ENCODE results near the gene TNIK. TPM values are rescaled to one million over a fixed set of nuclear protein-coding genes. Genes with fewer than 3 reads are reported as not detected.

The TNIK gene
- total and polyA plus RNA-seq, 4 donors = 3.7 to 9.8 (median 5.2) TPM

DNA sequence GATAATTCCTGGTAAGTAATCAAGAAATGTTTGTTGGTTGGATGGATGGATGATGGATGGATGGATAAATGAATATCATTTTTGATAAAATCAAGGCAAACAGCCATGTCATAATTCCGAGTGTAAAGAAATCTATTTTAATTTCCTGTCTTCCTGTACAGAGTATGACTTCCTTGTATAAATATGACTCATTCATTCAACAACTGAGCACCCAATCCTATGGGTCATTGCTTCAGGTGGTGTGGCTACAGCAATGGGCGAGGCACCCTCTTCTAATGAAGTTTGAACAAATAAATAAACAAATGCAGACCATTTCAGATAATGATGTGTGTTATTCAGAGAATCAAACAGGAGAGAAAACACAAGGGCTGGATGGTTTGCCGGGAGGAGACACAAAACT, 198.7 kb downstream of the TNIK start:
- TF ChIP-seq RAD21 (IDR thresholded peaks at IDR 0.05) (no peak), HNF4A (conservative IDR thresholded peaks at IDR 0.05) (no peak), FOXA1 (IDR thresholded peaks at IDR 0.05) (no peak), NR2F2 (IDR thresholded peaks at IDR 0.05) (no peak), JUND (IDR thresholded peaks at IDR 0.05) (no peak), TAF1 (conservative IDR thresholded peaks at IDR 0.05) (no peak), HNF4G (IDR thresholded peaks at IDR 0.05) (no peak), YY1 (IDR thresholded peaks at IDR 0.05) (no peak), FOXA2 (IDR thresholded peaks at IDR 0.05) (no peak), SP1 (IDR thresholded peaks at IDR 0.05) (no peak), GABPA (IDR thresholded peaks at IDR 0.05 in 1 of 2, conservative IDR thresholded peaks at IDR 0.05 in 1 of 2) (no peak)
- TF ChIP-seq, protein P1, sequence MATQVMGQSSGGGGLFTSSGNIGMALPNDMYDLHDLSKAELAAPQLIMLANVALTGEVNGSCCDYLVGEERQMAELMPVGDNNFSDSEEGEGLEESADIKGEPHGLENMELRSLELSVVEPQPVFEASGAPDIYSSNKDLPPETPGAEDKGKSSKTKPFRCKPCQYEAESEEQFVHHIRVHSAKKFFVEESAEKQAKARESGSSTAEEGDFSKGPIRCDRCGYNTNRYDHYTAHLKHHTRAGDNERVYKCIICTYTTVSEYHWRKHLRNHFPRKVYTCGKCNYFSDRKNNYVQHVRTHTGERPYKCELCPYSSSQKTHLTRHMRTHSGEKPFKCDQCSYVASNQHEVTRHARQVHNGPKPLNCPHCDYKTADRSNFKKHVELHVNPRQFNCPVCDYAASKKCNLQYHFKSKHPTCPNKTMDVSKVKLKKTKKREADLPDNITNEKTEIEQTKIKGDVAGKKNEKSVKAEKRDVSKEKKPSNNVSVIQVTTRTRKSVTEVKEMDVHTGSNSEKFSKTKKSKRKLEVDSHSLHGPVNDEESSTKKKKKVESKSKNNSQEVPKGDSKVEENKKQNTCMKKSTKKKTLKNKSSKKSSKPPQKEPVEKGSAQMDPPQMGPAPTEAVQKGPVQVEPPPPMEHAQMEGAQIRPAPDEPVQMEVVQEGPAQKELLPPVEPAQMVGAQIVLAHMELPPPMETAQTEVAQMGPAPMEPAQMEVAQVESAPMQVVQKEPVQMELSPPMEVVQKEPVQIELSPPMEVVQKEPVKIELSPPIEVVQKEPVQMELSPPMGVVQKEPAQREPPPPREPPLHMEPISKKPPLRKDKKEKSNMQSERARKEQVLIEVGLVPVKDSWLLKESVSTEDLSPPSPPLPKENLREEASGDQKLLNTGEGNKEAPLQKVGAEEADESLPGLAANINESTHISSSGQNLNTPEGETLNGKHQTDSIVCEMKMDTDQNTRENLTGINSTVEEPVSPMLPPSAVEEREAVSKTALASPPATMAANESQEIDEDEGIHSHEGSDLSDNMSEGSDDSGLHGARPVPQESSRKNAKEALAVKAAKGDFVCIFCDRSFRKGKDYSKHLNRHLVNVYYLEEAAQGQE (IDR thresholded peaks at IDR 0.05) = no peak
- TF ChIP-seq, protein P2, sequence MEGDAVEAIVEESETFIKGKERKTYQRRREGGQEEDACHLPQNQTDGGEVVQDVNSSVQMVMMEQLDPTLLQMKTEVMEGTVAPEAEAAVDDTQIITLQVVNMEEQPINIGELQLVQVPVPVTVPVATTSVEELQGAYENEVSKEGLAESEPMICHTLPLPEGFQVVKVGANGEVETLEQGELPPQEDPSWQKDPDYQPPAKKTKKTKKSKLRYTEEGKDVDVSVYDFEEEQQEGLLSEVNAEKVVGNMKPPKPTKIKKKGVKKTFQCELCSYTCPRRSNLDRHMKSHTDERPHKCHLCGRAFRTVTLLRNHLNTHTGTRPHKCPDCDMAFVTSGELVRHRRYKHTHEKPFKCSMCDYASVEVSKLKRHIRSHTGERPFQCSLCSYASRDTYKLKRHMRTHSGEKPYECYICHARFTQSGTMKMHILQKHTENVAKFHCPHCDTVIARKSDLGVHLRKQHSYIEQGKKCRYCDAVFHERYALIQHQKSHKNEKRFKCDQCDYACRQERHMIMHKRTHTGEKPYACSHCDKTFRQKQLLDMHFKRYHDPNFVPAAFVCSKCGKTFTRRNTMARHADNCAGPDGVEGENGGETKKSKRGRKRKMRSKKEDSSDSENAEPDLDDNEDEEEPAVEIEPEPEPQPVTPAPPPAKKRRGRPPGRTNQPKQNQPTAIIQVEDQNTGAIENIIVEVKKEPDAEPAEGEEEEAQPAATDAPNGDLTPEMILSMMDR (IDR thresholded peaks at IDR 0.05; ENCODE audit: low read depth, low read length, missing input control) = no peak
- TF ChIP-seq, protein P3, sequence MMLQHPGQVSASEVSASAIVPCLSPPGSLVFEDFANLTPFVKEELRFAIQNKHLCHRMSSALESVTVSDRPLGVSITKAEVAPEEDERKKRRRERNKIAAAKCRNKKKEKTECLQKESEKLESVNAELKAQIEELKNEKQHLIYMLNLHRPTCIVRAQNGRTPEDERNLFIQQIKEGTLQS (IDR thresholded peaks at IDR 0.05) = no peak
- TF ChIP-seq, protein P4, sequence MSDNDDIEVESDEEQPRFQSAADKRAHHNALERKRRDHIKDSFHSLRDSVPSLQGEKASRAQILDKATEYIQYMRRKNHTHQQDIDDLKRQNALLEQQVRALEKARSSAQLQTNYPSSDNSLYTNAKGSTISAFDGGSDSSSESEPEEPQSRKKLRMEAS (IDR thresholded peaks at IDR 0.05) = no peak
- TF ChIP-seq, protein P5, sequence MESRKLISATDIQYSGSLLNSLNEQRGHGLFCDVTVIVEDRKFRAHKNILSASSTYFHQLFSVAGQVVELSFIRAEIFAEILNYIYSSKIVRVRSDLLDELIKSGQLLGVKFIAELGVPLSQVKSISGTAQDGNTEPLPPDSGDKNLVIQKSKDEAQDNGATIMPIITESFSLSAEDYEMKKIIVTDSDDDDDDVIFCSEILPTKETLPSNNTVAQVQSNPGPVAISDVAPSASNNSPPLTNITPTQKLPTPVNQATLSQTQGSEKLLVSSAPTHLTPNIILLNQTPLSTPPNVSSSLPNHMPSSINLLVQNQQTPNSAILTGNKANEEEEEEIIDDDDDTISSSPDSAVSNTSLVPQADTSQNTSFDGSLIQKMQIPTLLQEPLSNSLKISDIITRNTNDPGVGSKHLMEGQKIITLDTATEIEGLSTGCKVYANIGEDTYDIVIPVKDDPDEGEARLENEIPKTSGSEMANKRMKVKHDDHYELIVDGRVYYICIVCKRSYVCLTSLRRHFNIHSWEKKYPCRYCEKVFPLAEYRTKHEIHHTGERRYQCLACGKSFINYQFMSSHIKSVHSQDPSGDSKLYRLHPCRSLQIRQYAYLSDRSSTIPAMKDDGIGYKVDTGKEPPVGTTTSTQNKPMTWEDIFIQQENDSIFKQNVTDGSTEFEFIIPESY (IDR thresholded peaks at IDR 0.05) = no peak
- Histone ChIP-seq H3K9ac (ENCODE audit: low read depth in 1 of 2, low read length in 2 of 2) (no peak overlapping the region), H3K27me3 (ENCODE audit: control insufficient read depth in 4 of 4, insufficient read depth in 4 of 4, low read length in 3 of 4) (no peaks in the 10 kb centered on the region), H3K36me3 (ENCODE audit: control insufficient read depth in 4 of 4, insufficient read depth in 3 of 4, low read depth in 1 of 4, low read length in 3 of 4) (no peaks in the 10 kb centered on the region), H3K27ac (ENCODE audit: low read depth in 1 of 2, low read length in 2 of 2) (no peak overlapping the region), H3K9me3 (ENCODE audit: control insufficient read depth in 4 of 4, low read length in 3 of 4) (no peaks in the 10 kb centered on the region), H3K4me3 (ENCODE audit: low read depth in 1 of 3, low read length in 3 of 3) (no peak overlapping the region), H3K4me1 (ENCODE audit: control insufficient read depth in 4 of 4, insufficient read depth in 4 of 4, low read length in 3 of 4) (peaks cover 0 to 4% (median under 1%) of the 10 kb centered on the region in 4 donors)
- DNase-seq (ENCODE audit: low spot score) = no peak
- WGBS = 77% methylated on average over 3 of the region's 3 CpGs

DNA sequence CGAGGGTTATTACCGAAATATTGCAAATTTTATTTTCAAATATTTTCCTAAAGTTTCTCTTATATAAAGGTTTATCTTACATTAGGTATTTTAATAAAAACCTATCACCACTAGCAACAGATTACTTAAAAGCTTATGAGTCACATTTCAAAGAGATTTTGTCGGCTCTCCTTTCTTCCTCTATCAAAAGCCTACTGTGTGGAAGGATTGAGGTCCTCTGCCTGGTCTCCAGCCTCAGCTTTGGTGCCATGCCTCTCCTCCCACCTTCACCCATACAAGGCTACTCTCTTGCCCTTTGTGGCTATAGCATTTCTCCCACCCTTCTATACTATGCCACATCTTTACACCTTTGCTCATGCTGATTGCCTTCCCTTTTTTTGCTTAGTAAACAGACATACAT, 199.3 kb downstream of the TNIK start:
- Histone ChIP-seq H3K4me3 (ENCODE audit: low read depth in 1 of 3, low read length in 3 of 3) (no peak overlapping the region), H3K9me3 (ENCODE audit: control insufficient read depth in 4 of 4, low read length in 3 of 4) (no peaks in the 10 kb centered on the region), H3K27ac (ENCODE audit: low read depth in 1 of 2, low read length in 2 of 2) (no peak overlapping the region), H3K9ac (ENCODE audit: low read depth in 1 of 2, low read length in 2 of 2) (no peak overlapping the region), H3K36me3 (ENCODE audit: control insufficient read depth in 4 of 4, insufficient read depth in 3 of 4, low read depth in 1 of 4, low read length in 3 of 4) (no peaks in the 10 kb centered on the region), H3K27me3 (ENCODE audit: control insufficient read depth in 4 of 4, insufficient read depth in 4 of 4, low read length in 3 of 4) (no peaks in the 10 kb centered on the region), H3K4me1 (ENCODE audit: control insufficient read depth in 4 of 4, insufficient read depth in 4 of 4, low read length in 3 of 4) (peaks cover 0 to 1% (median 0%) of the 10 kb centered on the region in 4 donors)
- TF ChIP-seq NR2F2 (IDR thresholded peaks at IDR 0.05) (no peak), GABPA (IDR thresholded peaks at IDR 0.05 in 1 of 2, conservative IDR thresholded peaks at IDR 0.05 in 1 of 2) (no peak), JUND (IDR thresholded peaks at IDR 0.05) (no peak), YY1 (IDR thresholded peaks at IDR 0.05) (no peak), HNF4G (IDR thresholded peaks at IDR 0.05) (no peak)
- 77% methylated on average over 3 of the region's 3 CpGs for WGBS
- no peak for DNase-seq (ENCODE audit: low spot score)
